CD14-positive monocyte (primary cell): Measurements from ENCODE around the gene ERCC2. TPM values are rescaled to one million over a fixed set of nuclear protein-coding genes. Genes with fewer than 3 reads are reported as not detected.

Source experiments
- DNase-seq, 3 donors: peaks; one replicate each; pipeline ENCODE4 v3.0.0-alpha.2; 2011 to 2022
- H2AFZ ChIP-seq: 2 replicates; pipeline ENCODE4 v1.6.0; 2012; ENCODE audit warnings: mild to moderate bottlenecking, low read depth, low read length, inconsistent platforms; ENCODE audit not compliant: insufficient read depth, poor library complexity, severe bottlenecking
- H3K27ac ChIP-seq, 2 donors: 1 replicate in 1 of 2; 2 replicates in 1 of 2; pipeline ENCODE4 v1.5.1; 2012 to 2013; ENCODE audit warnings: low read length in 2 of 2, control low read depth in 1 of 2, inconsistent platforms in 1 of 2, low read depth in 1 of 2, mild to moderate bottlenecking in 1 of 2
- H3K27me3 ChIP-seq, 2 donors: one replicate each; pipeline versions ENCODE4 v1.6.0 to v1.6.1; 2011 to 2013; ENCODE audit warnings: low read length in 2 of 2; ENCODE audit not compliant: control insufficient read depth in 2 of 2, insufficient read depth in 2 of 2
- H3K36me3 ChIP-seq, 2 donors: replicated peaks in 1 of 2; 1 replicate in 1 of 2; 2 replicates in 1 of 2; pipeline versions ENCODE4 v1.5.1 to v1.6.1; 2012 to 2013; ENCODE audit warnings: low read length in 2 of 2, control low read depth in 1 of 2, inconsistent platforms in 1 of 2, mild to moderate bottlenecking in 1 of 2; ENCODE audit not compliant: insufficient read depth in 2 of 2, control insufficient read depth in 1 of 2
- H3K4me1 ChIP-seq, 2 donors: 1 replicate in 1 of 2; 2 replicates in 1 of 2; pipeline versions ENCODE4 v1.5.1 to v1.6.1; 2012 to 2013; ENCODE audit warnings: low read length in 2 of 2, control low read depth in 1 of 2, inconsistent platforms in 1 of 2, mild to moderate bottlenecking in 1 of 2, moderate library complexity in 1 of 2; ENCODE audit not compliant: insufficient read depth in 2 of 2, control insufficient read depth in 1 of 2
- H3K4me2 ChIP-seq: replicated peaks from 2 replicates; pipeline ENCODE3; 2012; ENCODE audit warnings: low read length, moderate library complexity, mild to moderate bottlenecking; ENCODE audit not compliant: poor library complexity, severe bottlenecking; ENCODE audit errors: extremely low read depth
- H3K4me3 ChIP-seq, 3 experiments: fragments of 200-600 bp in 1 of 3; sonication (generic) in 1 of 3; replicated peaks in 1 of 3; 1 replicate in 2 of 3; 2 replicates in 1 of 3; pipeline ENCODE4 v1.5.1; 2011 to 2013; ENCODE audit warnings: low read length in 3 of 3, mild to moderate bottlenecking in 3 of 3, control low read depth in 2 of 3, low read depth in 2 of 3, inconsistent platforms in 1 of 3, moderate library complexity in 1 of 3
- H3K79me2 ChIP-seq: 2 replicates; pipeline ENCODE4 v1.6.0; 2012; ENCODE audit warnings: mild to moderate bottlenecking, control low read depth, inconsistent platforms, low read length, moderate library complexity; ENCODE audit not compliant: insufficient read depth
- H3K9ac ChIP-seq: 2 replicates; pipeline ENCODE4 v1.6.0; 2017; ENCODE audit warnings: low read length, mild to moderate bottlenecking; ENCODE audit not compliant: insufficient read depth, poor library complexity, severe bottlenecking
- H3K9me3 ChIP-seq, 2 donors: replicated peaks in 1 of 2; 1 replicate in 1 of 2; 2 replicates in 1 of 2; pipeline versions ENCODE4 v1.5.1 to v1.6.1; 2012 to 2013; ENCODE audit warnings: low read length in 2 of 2, control low read depth in 1 of 2; ENCODE audit not compliant: control insufficient read depth in 1 of 2, insufficient read depth in 1 of 2
- H4K20me1 ChIP-seq: 2 replicates; pipeline ENCODE4 v1.6.0; 2012; ENCODE audit warnings: mild to moderate bottlenecking, low read length, control low read depth, moderate library complexity; ENCODE audit not compliant: insufficient read depth
- H3K27ac Mint-ChIP-seq, 7 donors: one replicate each; pipeline ENCODE4 v1.8.0; 2020; ENCODE audit warnings: mild to moderate bottlenecking in 7 of 7, mixed read lengths in 7 of 7, moderate library complexity in 6 of 7, inconsistent platforms in 2 of 7
- H3K27me3 Mint-ChIP-seq, 3 donors: one replicate each; pipeline ENCODE4 v1.8.0; 2021 to 2022; ENCODE audit warnings: low read depth in 3 of 3, mild to moderate bottlenecking in 3 of 3, mixed read lengths in 3 of 3, moderate library complexity in 3 of 3, inconsistent platforms in 1 of 3
- H3K36me3 Mint-ChIP-seq, 2 donors: one replicate each; pipeline ENCODE4 v1.8.0; 2020; ENCODE audit warnings: mixed read lengths in 2 of 2, inconsistent platforms in 1 of 2, mild to moderate bottlenecking in 1 of 2
- H3K4me1 Mint-ChIP-seq: one replicate; pipeline ENCODE4 v1.8.0; 2020; ENCODE audit warnings: mild to moderate bottlenecking, mixed read lengths
- H3K4me3 Mint-ChIP-seq, 2 donors: one replicate each; pipeline ENCODE4 v1.8.0; 2020; ENCODE audit warnings: mild to moderate bottlenecking in 2 of 2, mixed read lengths in 2 of 2, moderate library complexity in 1 of 2
- H3K9me3 Mint-ChIP-seq, 7 donors: one replicate each; pipeline ENCODE4 v1.8.0; 2020 to 2022; ENCODE audit warnings: mixed read lengths in 7 of 7, mild to moderate bottlenecking in 6 of 7, moderate library complexity in 6 of 7, inconsistent platforms in 2 of 7
- WGBS: methylation state at CpG from one replicate; pipeline ENCODE4 v1.1.5; 2013; ENCODE audit warnings: missing lambda C conversion rate; ENCODE audit not compliant: insufficient coverage; 5-methylcytosine and 5-hydroxymethylcytosine counted together
- intact Hi-C, 2 donors: fragments of 100-400 bp; cut with micrococcal nuclease; formaldehyde crosslinking; loops; one replicate each; pipeline versions ENCODE4 v1.15.0 to v1.15.1; 2023
- polyA plus RNA-seq, 3 donors: library from polyadenylated mRNA; depleted of rRNA in 1 of 3; unstranded in 2 of 3; stranded (reverse) in 1 of 3; fragments of 300-500 nt in 2 of 3; fragments of >200 nt in 1 of 3; fragmentation: Illumina TruSeq in 2 of 3; gene quantifications; 1 replicate in 2 of 3; 2 replicates in 1 of 3; pipeline ENCODE4 v1.2.3, GENCODE V29; 2012 to 2021
- TF ChIP-seq, protein P1 (sequence below): fragments of 200-600 bp; IDR thresholded peaks from one replicate; pipeline ENCODE4 v1.8.0; 2022; ENCODE audit warnings: antibody characterized with exemption, mild to moderate bottlenecking

The ERCC2 gene
- polyA plus RNA-seq, 3 donors, result 4.0 to 20.0 (median 4.4) TPM

DNA sequence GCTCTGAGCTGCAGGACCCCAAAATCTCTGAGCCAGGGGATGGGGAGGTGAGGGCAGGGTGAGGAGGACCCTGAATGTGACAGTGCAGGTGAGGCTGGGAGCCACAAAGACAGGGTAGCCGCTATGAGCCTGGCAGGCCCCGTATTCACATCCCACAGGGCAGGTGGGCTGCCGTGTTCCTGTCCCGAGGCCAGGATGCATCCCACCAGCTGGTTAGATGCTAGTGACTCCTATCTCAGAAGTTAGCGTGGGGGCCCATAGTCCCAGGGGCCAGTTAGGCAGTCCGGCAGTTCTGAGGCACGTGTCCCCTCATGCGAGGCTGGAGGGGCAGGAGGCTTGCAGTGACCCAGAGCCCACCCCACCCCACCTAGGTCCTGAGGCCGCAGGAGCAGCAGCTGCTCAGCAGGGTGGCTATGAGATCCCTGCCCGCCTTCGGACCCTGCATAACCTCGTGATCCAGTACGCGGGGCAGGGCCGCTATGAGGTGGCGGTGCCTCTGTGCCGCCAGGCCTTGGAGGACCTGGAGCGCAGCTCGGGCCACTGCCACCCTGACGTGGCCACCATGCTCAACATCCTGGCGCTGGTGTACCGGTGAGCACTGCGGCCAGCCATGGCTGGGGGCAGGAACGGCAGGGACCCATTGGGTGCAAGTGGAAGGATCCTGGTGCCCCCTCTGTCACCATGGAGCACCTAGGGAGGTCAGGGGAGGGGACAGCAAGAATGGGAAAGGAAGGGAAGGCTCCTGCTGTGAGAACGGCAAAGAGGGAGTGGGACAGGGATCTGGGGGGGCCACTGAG, 22.6 kb downstream of the ERCC2 start:
- H3K27me3 ChIP-seq, result peaks cover 0 to 18% of the 10 kb centered on the region in 2 donors
- Mint-ChIP-seq H3K27me3 (peaks cover 13 to 30% (median 21%) of the 10 kb centered on the region in 3 donors), H3K9me3 (peaks cover 0 to 1% (median 0%) of the 10 kb centered on the region in 7 donors), H3K4me1 (no peaks in the 10 kb centered on the region), H3K27ac (peak overlapping the region in 1 of 7 donors; percentile 64), H3K4me3 (peak overlapping the region in 1 of 2 donors; percentile 20), H3K36me3 (peaks cover 20 to 23% of the 10 kb centered on the region in 2 donors)
- no peaks in the 10 kb centered on the region for H4K20me1 ChIP-seq
- no peak overlapping the region for H3K27ac ChIP-seq
- 82% methylated on average over 23 of the region's 25 CpGs for WGBS
- no peaks in the 10 kb centered on the region for H3K4me1 ChIP-seq
- no peaks in the 10 kb centered on the region for H3K9me3 ChIP-seq
- intact Hi-C loops, result loop anchor here in 1 of 2 donors (10.0 kb wide), 1 partner anchor 203 kb away; no protein-coding TSS in a partner anchor
- TF ChIP-seq, protein P1, sequence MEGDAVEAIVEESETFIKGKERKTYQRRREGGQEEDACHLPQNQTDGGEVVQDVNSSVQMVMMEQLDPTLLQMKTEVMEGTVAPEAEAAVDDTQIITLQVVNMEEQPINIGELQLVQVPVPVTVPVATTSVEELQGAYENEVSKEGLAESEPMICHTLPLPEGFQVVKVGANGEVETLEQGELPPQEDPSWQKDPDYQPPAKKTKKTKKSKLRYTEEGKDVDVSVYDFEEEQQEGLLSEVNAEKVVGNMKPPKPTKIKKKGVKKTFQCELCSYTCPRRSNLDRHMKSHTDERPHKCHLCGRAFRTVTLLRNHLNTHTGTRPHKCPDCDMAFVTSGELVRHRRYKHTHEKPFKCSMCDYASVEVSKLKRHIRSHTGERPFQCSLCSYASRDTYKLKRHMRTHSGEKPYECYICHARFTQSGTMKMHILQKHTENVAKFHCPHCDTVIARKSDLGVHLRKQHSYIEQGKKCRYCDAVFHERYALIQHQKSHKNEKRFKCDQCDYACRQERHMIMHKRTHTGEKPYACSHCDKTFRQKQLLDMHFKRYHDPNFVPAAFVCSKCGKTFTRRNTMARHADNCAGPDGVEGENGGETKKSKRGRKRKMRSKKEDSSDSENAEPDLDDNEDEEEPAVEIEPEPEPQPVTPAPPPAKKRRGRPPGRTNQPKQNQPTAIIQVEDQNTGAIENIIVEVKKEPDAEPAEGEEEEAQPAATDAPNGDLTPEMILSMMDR, result no peak
- no peak overlapping the region for H2AFZ ChIP-seq
- no peak for DNase-seq
- H3K79me2 ChIP-seq, result no peaks in the 10 kb centered on the region
- no peak overlapping the region for H3K4me3 ChIP-seq
- no peak overlapping the region for H3K9ac ChIP-seq
- H3K4me2 ChIP-seq, result no peak overlapping the region
- H3K36me3 ChIP-seq, result peaks cover 18 to 20% of the 10 kb centered on the region in 2 donors

DNA sequence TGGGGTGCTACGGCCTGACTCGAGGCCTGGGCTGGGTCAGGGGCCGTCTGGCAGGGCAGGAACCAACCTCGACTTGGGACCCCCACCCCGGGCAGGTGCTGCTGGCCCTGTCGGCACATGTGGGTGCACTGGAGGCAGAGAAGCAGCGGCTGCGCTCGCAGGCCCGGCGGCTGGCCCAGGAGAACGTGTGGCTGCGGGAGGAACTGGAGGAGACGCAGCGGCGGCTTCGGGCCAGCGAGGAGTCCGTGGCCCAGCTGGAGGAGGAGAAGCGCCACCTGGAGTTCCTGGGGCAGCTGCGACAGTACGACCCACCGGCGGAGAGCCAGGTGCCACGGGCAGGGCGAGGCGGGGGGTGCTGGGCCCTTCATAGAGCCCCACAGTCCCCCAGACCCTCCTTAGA, 23.9 kb downstream of the ERCC2 start:
- intact Hi-C loops, result loop anchor here in 1 of 2 donors (10.0 kb wide), 1 partner anchor 202 kb away; no protein-coding TSS in a partner anchor
- DNase-seq, result no peak
- Histone ChIP-seq H3K9ac (no peak overlapping the region), H3K79me2 (no peaks in the 10 kb centered on the region), H3K4me3 (no peak overlapping the region), H3K9me3 (no peaks in the 10 kb centered on the region), H3K27ac (no peak overlapping the region), H2AFZ (no peak overlapping the region), H3K36me3 (peaks cover 7% of the 10 kb centered on the region in 2 donors), H3K27me3 (peaks cover 0 to 25% of the 10 kb centered on the region in 2 donors), H4K20me1 (no peaks in the 10 kb centered on the region), H3K4me1 (no peaks in the 10 kb centered on the region), H3K4me2 (no peak overlapping the region)
- peaks cover 13 to 30% (median 21%) of the 10 kb centered on the region in 3 donors for H3K27me3 Mint-ChIP-seq
- peaks cover 0 to 1% (median 0%) of the 10 kb centered on the region in 7 donors for H3K9me3 Mint-ChIP-seq
- no peak overlapping the region for H3K4me3 Mint-ChIP-seq
- TF ChIP-seq, protein P1, result no peak
- no peaks in the 10 kb centered on the region for H3K4me1 Mint-ChIP-seq
- 40% methylated on average over 23 of the region's 27 CpGs for WGBS
- no peak overlapping the region for H3K27ac Mint-ChIP-seq
- H3K36me3 Mint-ChIP-seq, result peaks cover 10% of the 10 kb centered on the region in 2 donors
